ENCODE results near the gene LRRC8E.

Gene LRRC8E

GRCh38 chr19:7940841-7941240, 52.5 kb downstream of the LRRC8E start:
- Histone ChIP-seq H3K4me1 (ENCODE audit: control insufficient read depth, insufficient read depth, low read length) (no peaks in the 10 kb centered on the region), H3K36me3 (ENCODE audit: control insufficient read depth, insufficient read depth, low read length) (peaks cover 12% of the 10 kb centered on the region), H3K27me3 (ENCODE audit: control insufficient read depth, insufficient read depth, low read length) (no peaks in the 10 kb centered on the region), H3K4me3 (ENCODE audit: low read length) (no peak overlapping the region), H3K27ac (ENCODE audit: low read length) (no peak overlapping the region), H3K9me3 (ENCODE audit: control insufficient read depth, insufficient read depth, low read length) (no peaks in the 10 kb centered on the region)
- WGBS (ENCODE audit: insufficient coverage, insufficient read length): no CpG with 5 or more reads among the region's 13 CpGs
- no peak for DNase-seq (ENCODE audit: low read depth, low spot score)

GRCh38 chr19:7941895-7942596, 53.7 kb downstream of the LRRC8E start:
- no peak overlapping the region for H3K4me3 ChIP-seq (ENCODE audit: low read length)
- no peaks in the 10 kb centered on the region for H3K27me3 ChIP-seq (ENCODE audit: control insufficient read depth, insufficient read depth, low read length)
- no peaks in the 10 kb centered on the region for H3K9me3 ChIP-seq (ENCODE audit: control insufficient read depth, insufficient read depth, low read length)
- H3K36me3 ChIP-seq (ENCODE audit: control insufficient read depth, insufficient read depth, low read length): peaks cover 10% of the 10 kb centered on the region
- no peak for DNase-seq (ENCODE audit: low read depth, low spot score)
- WGBS (ENCODE audit: insufficient coverage, insufficient read length): no CpG with 5 or more reads among the region's 19 CpGs
- H3K4me1 ChIP-seq (ENCODE audit: control insufficient read depth, insufficient read depth, low read length): no peaks in the 10 kb centered on the region
- no peak overlapping the region for H3K27ac ChIP-seq (ENCODE audit: low read length)

GRCh38 chr19:7942981-7943443, 54.7 kb downstream of the LRRC8E start:
- H3K4me1 ChIP-seq (ENCODE audit: control insufficient read depth, insufficient read depth, low read length): no peaks in the 10 kb centered on the region
- DNase-seq (ENCODE audit: low read depth, low spot score): no peak
- H3K27ac ChIP-seq (ENCODE audit: low read length): no peak overlapping the region
- H3K9me3 ChIP-seq (ENCODE audit: control insufficient read depth, insufficient read depth, low read length): no peaks in the 10 kb centered on the region
- H3K36me3 ChIP-seq (ENCODE audit: control insufficient read depth, insufficient read depth, low read length): peaks cover 7% of the 10 kb centered on the region; the same call in 1 of the 2 replicates
- peak overlapping the region; percentile 67 for H3K4me3 ChIP-seq (ENCODE audit: low read length)
- H3K27me3 ChIP-seq (ENCODE audit: control insufficient read depth, insufficient read depth, low read length): no peaks in the 10 kb centered on the region
- whole genome bisulfite sequencing (ENCODE audit: insufficient coverage, insufficient read length): no CpG with 5 or more reads among the region's 33 CpGs

- no peaks in the 10 kb centered on the region for H3K4me1 ChIP-seq (ENCODE audit: control insufficient read depth, insufficient read depth, low read length)
- WGBS (ENCODE audit: insufficient coverage, insufficient read length): no CpG with 5 or more reads among the region's 56 CpGs
- no peaks in the 10 kb centered on the region for H3K27me3 ChIP-seq (ENCODE audit: control insufficient read depth, insufficient read depth, low read length)
- peak within 1 kb of the TSS; percentile 67 for H3K4me3 ChIP-seq (ENCODE audit: low read length)
- H3K36me3 ChIP-seq (ENCODE audit: control insufficient read depth, insufficient read depth, low read length): peaks cover 7% of the 10 kb centered on the region; the same call in 1 of the 2 replicates
- no peak within 1 kb of the TSS for H3K27ac ChIP-seq (ENCODE audit: low read length)
- H3K9me3 ChIP-seq (ENCODE audit: control insufficient read depth, insufficient read depth, low read length): no peaks in the 10 kb centered on the region
- peak; percentile 99 for DNase-seq (ENCODE audit: low read depth, low spot score)
These were observed 55.3 kb downstream of the LRRC8E start, which contains the start of gene TIMM44 for GRCh38 chr19:7943444-7944176. TIMM44 (minus strand) TSS chr19:7943666; CDS start chr19:7943651, 15 bp downstream.

GRCh38 chr19:7944177-7944761, 56.0 kb downstream of the LRRC8E start:
- no CpG with 5 or more reads among the region's 18 CpGs for WGBS (ENCODE audit: insufficient coverage, insufficient read length)
- peaks cover 7% of the 10 kb centered on the region; the same call in 1 of the 2 replicates for H3K36me3 ChIP-seq (ENCODE audit: control insufficient read depth, insufficient read depth, low read length)
- peak overlapping the region; percentile 36; the same call in 1 of the 2 replicates for H3K4me3 ChIP-seq (ENCODE audit: low read length)
- no peaks in the 10 kb centered on the region for H3K4me1 ChIP-seq (ENCODE audit: control insufficient read depth, insufficient read depth, low read length)
- DNase-seq (ENCODE audit: low read depth, low spot score): no peak
- no peaks in the 10 kb centered on the region for H3K9me3 ChIP-seq (ENCODE audit: control insufficient read depth, insufficient read depth, low read length)
- H3K27me3 ChIP-seq (ENCODE audit: control insufficient read depth, insufficient read depth, low read length): no peaks in the 10 kb centered on the region
- no peak overlapping the region for H3K27ac ChIP-seq (ENCODE audit: low read length)

- H3K27ac ChIP-seq (ENCODE audit: low read length): no peak overlapping the region
- no CpG with 5 or more reads among the region's 4 CpGs for WGBS (ENCODE audit: insufficient coverage, insufficient read length)
- H3K9me3 ChIP-seq (ENCODE audit: control insufficient read depth, insufficient read depth, low read length): no peaks in the 10 kb centered on the region
These were observed 59.6 kb downstream of the LRRC8E start for GRCh38 chr19:7947939-7948338.

More at GRCh38 chr19:7947939-7948338, 59.6 kb downstream of the LRRC8E start:
- Histone ChIP-seq H3K36me3 (ENCODE audit: control insufficient read depth, insufficient read depth, low read length) (no peaks in the 10 kb centered on the region), H3K4me3 (ENCODE audit: low read length) (no peak overlapping the region), H3K4me1 (ENCODE audit: control insufficient read depth, insufficient read depth, low read length) (peaks cover 2% of the 10 kb centered on the region; the same call in 1 of the 2 replicates), H3K27me3 (ENCODE audit: control insufficient read depth, insufficient read depth, low read length) (no peaks in the 10 kb centered on the region)
- DNase-seq (ENCODE audit: low read depth, low spot score): no peak
